Calu3 (cell line): ENCODE data around the gene AHNAK. TPM values are rescaled to one million over a fixed set of nuclear protein-coding genes. Genes with fewer than 3 reads are reported as not detected.

Source experiments
- BruUV-seq: library from RNA; stranded (reverse); fragments of 400-500 nt; replicated peaks from 2 replicates; lab custom pipeline; 2021; lab: Mats Ljungman, UMichigan
- CTCF ChIA-PET: fragments of 300-600 bp; sonication (Branson Sonifier 250); formaldehyde crosslinking; loops from one replicate; lab custom pipeline; 2022; ENCODE audit warnings: antibody characterized with exemption; lab: Charles Lee
- DNase-seq: peaks from one replicate; pipeline ENCODE4 v3.0.0; 2022
- H3K27ac Mint-ChIP-seq: one replicate; pipeline ENCODE4 v1.8.0; 2022; ENCODE audit warnings: mixed read lengths; ENCODE audit not compliant: unreplicated experiment
- H3K27me3 Mint-ChIP-seq: one replicate; pipeline ENCODE4 v1.8.0; 2022; ENCODE audit warnings: mixed read lengths; ENCODE audit not compliant: unreplicated experiment
- H3K36me3 Mint-ChIP-seq: one replicate; pipeline ENCODE4 v1.8.0; 2022; ENCODE audit warnings: mild to moderate bottlenecking, moderate library complexity, mixed read lengths; ENCODE audit not compliant: insufficient read depth, unreplicated experiment
- H3K4me1 Mint-ChIP-seq: one replicate; pipeline ENCODE4 v1.8.0; 2022; ENCODE audit warnings: mild to moderate bottlenecking, low read depth, mixed read lengths; ENCODE audit not compliant: unreplicated experiment
- H3K4me3 Mint-ChIP-seq: one replicate; pipeline ENCODE4 v1.8.0; 2022; ENCODE audit warnings: mild to moderate bottlenecking, low read depth, moderate library complexity, mixed read lengths; ENCODE audit not compliant: unreplicated experiment
- H3K9me3 Mint-ChIP-seq: one replicate; pipeline ENCODE4 v1.8.0; 2022; ENCODE audit warnings: low read depth, mixed read lengths; ENCODE audit not compliant: unreplicated experiment
- CTCF ChIP-seq: fragments of 200-600 bp; IDR thresholded peaks from one replicate; pipeline ENCODE4 v1.8.0; 2022; ENCODE audit warnings: antibody characterized with exemption; ENCODE audit not compliant: unreplicated experiment
- intact Hi-C: fragments of 100-400 bp; cut with micrococcal nuclease; formaldehyde crosslinking; loops from one replicate; pipeline ENCODE4 v1.10.0; 2022; ENCODE audit not compliant: unreplicated experiment
- total RNA-seq: library from RNA; stranded (reverse); gene quantifications from 2 replicates; pipeline ENCODE4 v1.2.3, GENCODE V29; 2022

Gene AHNAK
- total RNA-seq, 1 experiment from 2014 or later: 246 TPM

- peaks cover 88% of the 10 kb centered on the region for H3K4me1 Mint-ChIP-seq
- CTCF ChIA-PET: interaction anchor here (0.8 to 1.2 kb wide), 4 partner anchors 12 to 132 kb away, joined by 3 to 4 read pairs (median 4); no protein-coding TSS in a partner anchor
- H3K4me3 Mint-ChIP-seq: peak overlapping the region; percentile 57
- H3K27me3 Mint-ChIP-seq: no peaks in the 10 kb centered on the region
- peak overlapping the region; percentile 98 for H3K27ac Mint-ChIP-seq
- BruUV-seq: no TSS peak
- intact Hi-C loops: no loop called here
- TF ChIP-seq CTCF: no peak
- peaks cover 93% of the 10 kb centered on the region for H3K36me3 Mint-ChIP-seq
- no peak for DNase-seq
- no peaks in the 10 kb centered on the region for H3K9me3 Mint-ChIP-seq
These were observed 10.4 kb upstream of the AHNAK start for GRCh38 chr11:62556875-62557631.

GRCh38 chr11:62556108-62556874 lies 9.7 kb upstream of the AHNAK start:
- H3K27me3 Mint-ChIP-seq: no peaks in the 10 kb centered on the region
- BruUV-seq: no TSS peak
- H3K27ac Mint-ChIP-seq: peak overlapping the region; percentile 98
- intact Hi-C loops: no loop called here
- H3K4me3 Mint-ChIP-seq: peak overlapping the region; percentile 57
- H3K9me3 Mint-ChIP-seq: no peaks in the 10 kb centered on the region
- H3K4me1 Mint-ChIP-seq: peaks cover 88% of the 10 kb centered on the region
- H3K36me3 Mint-ChIP-seq: peaks cover 94% of the 10 kb centered on the region
- no peak for TF ChIP-seq CTCF
- DNase-seq: peak; percentile 86
- CTCF ChIA-PET: interaction anchor here (0.5 to 1.8 kb wide), 8 partner anchors 14 to 450 kb away, joined by 3 to 9 read pairs (median 3); no protein-coding TSS in a partner anchor

- TF ChIP-seq CTCF: no peak
- CTCF ChIA-PET: interaction anchor here (0.5 to 1.8 kb wide), 6 partner anchors 13 to 449 kb away, joined by 3 to 9 read pairs (median 3); no protein-coding TSS in a partner anchor
These were observed 9.0 kb upstream of the AHNAK start for GRCh38 chr11:62555464-62556107.

More at GRCh38 chr11:62555464-62556107, 9.0 kb upstream of the AHNAK start:
- intact Hi-C loops: no loop called here
- Mint-ChIP-seq H3K36me3 (peaks cover 87% of the 10 kb centered on the region), H3K27me3 (no peaks in the 10 kb centered on the region), H3K27ac (peak overlapping the region; percentile 98), H3K4me1 (peaks cover 83% of the 10 kb centered on the region), H3K4me3 (peak overlapping the region; percentile 57), H3K9me3 (no peaks in the 10 kb centered on the region)
- no TSS peak for BruUV-seq
- no peak for DNase-seq
